GM18505 (cell line): ENCODE data around the gene LACTB.
"Not testable (repeated sequence)": the region's sequence is repeated elsewhere in the genome, so short reads cannot be mapped to it uniquely, and the experiment has no call there.

Experiments
- ATAC-seq: cut with Tn5 transposase; IDR thresholded peaks from one replicate; pipeline ENCODE4 v1.9.1; 2021; ENCODE audit not compliant: unreplicated experiment
- POLR2A ChIP-seq: IDR thresholded peaks from 4 replicates; pipeline ENCODE4 v1.6.1; 2011; ENCODE audit warnings: borderline replicate concordance; ENCODE audit not compliant: insufficient read depth, insufficient read length; ENCODE audit errors: extremely low read depth

Gene LACTB

DNA sequence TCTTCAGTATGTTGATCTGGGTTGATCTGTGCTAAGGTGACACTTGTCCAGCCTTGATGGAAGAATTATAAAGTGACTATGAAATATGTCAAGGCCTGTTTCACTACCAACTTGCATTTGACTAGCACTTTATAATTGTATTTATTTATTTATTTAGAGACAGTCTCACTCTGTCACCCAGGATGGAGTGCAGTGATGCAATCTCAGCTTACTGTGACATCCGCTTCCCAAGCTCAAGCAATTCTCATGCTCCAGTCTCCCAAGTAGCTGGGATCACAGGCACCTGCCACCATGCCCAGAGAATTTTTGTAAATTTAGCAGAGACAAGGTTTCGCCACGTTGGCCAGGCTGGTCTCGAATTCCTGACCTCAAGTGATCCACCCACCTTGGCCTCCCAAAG, 25.5 kb upstream of the LACTB start:
- ATAC-seq, result no peak
- TF ChIP-seq POLR2A, result no peak

DNA sequence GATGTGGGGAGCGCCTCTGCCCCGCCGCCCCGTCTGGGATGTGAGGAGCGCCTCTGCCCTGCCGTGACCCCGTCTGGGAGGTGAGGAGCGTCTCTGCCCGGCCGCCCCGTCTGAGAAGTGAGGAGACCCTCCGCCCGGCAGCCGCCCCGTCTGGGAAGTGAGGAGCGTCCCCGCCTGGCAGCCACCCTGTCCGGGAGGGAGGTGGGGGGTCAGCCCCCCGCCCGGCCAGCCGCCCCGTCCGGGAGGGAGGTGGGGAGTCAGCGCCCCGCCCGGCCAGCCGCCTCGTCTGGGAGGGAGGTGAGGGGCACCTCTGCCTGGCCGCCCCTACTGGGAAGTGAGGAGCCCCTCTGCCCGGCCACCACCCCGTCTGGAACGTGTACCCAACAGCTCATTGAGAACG, 22.8 kb upstream of the LACTB start:
- ATAC-seq, result not testable (repeated sequence)

DNA sequence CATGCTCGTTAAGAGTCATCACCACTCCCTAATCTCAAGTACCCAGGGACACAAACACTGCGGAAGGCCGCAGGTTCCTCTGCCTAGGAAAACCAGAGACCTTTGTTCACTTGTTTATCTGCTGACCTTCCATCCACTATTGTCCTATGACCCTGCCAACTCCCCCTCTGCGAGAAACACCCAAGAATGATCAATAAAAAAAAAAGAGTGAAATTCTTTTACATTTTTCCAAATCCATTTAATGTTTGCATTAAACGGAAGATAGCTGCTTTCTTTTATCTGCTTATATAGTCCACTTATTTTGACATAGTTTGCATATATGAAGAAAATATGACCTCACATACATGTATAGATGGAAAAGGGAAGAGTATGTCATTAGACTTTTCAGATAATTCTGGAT, 22.1 kb upstream of the LACTB start:
- not testable (repeated sequence) for ATAC-seq

DNA sequence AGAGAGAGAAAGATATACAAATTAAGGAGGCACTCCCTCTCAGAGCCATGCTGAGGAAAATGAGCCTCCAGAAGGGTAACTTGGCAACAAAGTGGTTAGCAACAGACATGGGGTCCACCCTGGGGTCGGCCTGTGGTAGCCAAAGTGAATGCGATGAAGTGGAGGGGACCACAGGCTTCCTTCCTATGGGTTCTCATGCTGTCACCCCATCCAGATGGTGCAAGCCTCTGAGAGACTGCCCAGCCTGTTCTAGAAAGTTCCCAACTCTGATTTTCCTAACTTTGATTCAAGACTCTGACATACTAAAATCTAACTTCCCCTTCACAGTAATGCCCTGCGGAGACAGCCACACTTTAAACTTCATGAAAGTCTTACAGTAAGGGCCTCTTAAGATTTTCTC, 18.2 kb upstream of the LACTB start:
- no peak for ATAC-seq
- TF ChIP-seq POLR2A, result no peak

DNA sequence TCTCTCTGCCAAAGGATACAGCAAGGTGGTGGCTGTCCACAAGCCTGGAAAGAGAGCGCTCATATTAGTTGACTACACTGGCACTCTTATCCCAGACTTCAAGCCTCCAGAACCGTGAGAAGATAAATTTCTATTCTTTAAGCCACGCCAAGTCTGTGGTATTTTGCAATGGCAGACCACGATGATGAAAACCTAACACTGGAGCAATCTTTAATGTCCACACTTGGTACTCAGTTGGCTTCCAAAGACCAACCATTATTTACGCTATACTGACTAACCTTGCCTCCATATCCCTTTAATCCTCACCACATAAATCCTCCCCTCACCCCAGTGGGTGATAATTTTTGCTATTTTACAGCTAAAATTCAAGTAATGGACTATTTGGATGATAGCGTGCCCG, 16.9 kb upstream of the LACTB start:
- ATAC-seq, result no peak
- TF ChIP-seq POLR2A, result no peak

DNA sequence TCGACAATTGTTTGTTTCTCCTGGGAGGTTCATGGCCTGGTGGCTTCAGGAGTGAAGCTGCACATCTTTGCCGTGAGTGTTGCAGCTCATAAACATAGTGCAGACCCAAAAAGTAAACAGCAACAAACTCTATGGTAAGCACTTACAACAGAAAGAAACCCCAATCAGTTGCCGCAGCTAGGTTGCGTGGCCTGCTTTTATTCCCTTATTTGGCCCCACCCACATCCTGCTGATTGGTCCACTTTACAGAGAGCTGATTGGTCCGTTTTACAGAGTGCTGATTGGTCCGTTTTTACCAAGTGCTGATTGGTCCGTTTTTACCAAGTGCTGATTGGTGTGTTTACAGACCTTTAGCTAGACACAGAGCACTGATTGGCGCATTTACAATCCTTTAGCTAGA, 16.3 kb upstream of the LACTB start:
- not testable (repeated sequence) for ATAC-seq

DNA sequence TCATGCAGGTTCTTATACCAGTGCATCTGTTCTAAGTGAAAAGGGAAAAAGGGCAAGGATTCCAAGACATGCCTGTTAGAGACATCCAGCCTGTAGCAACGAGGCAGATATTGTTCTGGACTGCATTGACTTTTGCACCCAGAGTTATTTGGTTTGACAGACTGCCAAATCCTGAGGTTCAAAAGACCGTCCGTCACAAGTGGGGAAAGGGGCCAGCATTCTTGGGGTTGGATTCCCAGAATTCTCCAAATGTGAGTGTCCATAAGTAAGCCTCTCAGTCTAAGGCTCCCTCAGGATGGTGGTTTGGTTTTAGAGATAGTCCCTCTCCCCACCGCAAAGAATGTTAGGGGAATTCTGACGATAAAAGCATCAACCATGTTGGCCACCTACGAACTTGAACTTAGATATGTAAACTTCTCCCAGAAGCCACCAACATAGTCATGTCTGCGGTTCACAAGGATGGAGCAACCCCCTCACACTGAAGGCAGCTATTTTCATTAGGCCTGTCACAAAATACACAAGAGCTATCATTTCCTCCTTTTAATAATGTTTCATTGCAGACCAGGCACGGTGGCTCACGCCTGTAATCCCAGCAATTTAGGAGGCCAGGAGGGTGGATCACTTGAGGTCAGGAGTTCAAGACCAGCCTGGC, 13.6 kb upstream of the LACTB start:
- TF ChIP-seq POLR2A, result no peak
- no peak for ATAC-seq

DNA sequence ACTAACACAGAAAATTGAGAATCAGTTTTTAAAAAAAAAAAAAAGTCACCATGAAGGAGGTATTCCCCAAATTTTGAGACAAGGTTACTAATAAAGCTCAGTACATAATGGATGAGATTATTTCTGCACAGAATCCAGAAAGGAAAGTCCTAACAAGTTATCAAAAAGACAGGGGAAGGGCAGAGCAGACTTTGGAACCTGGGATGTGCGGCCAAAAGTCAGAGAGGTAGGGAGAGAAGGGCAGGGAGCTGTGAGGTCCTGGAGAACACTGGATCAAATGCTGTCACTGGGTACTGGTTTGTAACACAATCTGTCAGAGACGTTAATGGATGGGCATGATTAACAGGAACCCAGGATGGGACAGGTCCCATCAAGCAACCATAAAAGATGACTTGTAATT, 12.2 kb upstream of the LACTB start:
- TF ChIP-seq POLR2A, result no peak
- ATAC-seq, result no peak

DNA sequence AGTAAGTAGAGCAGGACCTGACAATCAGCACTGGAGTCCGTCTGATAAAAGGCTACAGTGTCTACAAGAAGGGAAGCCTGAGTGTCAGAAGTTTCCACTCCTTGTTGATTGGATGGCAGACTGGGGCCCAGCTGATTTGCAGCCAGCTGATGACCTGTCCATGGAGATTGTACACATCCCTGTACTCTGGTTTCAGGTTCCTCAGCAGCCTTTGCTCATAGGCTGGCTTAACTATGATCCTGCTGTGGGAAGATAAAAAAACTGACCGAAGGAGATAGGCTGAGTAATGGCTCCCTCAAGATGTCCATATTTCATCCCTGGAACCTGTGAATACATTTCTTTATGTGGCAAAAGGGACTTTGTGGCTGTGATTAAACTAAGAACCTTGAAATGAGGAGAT, 11.7 kb upstream of the LACTB start:
- no peak for ATAC-seq
- TF ChIP-seq POLR2A, result no peak

DNA sequence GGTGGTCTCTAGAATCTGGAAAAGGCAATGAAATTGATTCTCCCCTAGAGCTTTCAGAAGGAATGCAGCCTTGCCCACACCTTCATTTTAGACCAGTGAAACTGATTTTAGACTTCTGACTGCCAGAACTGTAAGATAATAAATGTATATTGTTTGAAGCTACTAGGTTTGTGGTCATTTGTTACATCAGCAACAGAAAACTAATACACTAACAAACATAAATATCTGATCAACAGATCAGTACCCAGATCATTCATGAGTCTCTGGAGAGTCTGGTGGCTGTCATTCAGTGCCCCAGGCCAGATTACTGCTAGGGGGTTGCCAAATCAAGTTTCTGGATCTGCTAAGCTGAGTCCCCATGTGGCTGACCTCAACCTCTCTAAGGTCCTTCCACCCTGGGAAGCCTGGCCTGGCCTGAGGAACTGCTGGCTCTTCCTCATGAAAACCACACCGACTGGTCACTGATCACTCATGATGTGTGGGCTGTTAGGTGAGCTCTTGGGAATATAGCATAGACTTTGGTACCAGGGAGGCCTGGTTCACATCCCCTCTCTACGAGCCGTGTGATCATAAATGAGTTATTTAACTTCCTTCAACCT, 11.1 kb upstream of the LACTB start:
- ATAC-seq, result no peak
- TF ChIP-seq POLR2A, result no peak

DNA sequence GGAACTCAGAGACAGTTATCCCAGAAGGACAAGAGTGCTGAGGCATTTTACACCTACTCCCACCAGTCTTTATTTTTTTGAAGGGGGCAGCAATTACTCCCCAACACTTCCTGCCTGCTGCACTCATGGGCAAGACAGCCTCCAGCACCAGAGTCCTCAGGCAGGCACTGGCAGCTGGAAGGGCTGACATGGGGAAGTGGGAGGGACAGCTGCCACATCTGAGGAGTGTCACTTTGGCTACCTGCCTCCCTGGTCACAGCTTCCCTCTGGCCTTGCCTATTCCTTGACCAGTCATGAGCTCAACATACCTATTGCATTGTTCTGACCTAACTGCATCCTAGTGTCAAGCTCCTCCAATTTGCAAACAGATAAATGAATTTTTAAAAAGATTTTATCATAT, 10.2 kb upstream of the LACTB start:
- TF ChIP-seq POLR2A, result no peak
- ATAC-seq, result no peak

DNA sequence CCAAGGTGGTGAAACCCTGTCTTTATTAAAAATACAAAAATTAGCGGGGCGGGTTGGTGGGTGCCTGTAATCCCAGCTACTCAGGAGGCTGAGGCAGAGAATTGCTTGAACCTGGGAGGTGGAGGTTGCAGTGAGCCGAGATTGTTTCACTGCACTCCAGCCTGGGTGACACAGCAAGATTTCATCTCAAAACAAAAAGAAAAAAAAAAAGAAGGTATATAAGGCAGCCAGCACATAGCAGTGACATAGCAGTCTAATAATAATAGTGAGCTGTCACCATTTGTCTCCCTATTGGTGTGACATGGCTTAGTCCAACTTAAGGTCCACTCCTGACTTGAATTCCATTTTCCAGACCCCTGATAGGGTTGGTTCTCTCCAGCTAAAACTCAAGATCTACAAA, 8.8 kb upstream of the LACTB start:
- ATAC-seq, result no peak
- TF ChIP-seq POLR2A, result no peak

DNA sequence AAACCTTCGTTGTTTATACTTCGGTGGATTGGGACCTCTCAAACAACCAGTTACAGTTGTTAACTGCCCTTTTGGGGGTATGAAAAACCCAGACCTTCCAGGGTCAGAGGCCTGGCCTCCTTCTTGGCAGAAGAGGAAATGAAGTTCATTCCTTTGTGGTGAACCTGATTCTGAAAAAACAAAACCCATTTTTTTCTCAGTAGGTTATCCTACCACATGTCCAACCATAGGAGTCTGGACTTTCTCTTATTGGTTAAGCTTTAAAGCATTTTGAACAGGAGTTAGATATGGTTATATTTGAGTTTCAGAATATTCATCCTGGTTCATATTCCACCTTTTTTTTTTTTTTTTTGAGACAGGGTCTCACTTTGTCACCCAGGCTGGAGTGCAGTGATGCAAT, 7.2 kb upstream of the LACTB start:
- no peak for TF ChIP-seq POLR2A
- no peak for ATAC-seq

DNA sequence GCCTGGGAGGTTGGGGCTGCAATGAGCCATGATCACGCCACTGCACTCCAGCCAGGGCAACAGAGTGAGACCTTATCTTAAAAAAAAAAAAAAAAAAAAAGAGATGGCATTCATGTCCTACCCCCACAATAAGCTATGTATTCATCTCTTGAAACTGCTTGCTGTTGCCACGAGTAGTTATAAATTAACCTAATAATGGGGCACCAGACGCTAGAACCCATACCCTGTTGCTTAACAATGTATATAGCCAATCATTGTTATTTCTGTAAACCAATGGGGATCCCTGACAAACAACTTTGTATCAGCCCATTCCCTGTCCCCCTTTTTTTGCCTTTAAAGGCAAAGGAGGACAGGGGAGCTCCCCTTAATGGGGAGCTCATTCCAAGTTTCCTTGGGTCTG, 2.8 kb upstream of the LACTB start:
- TF ChIP-seq POLR2A, result no peak
- ATAC-seq, result no peak
